SU-DHL-6 (cell line): Measurements from ENCODE around the gene GLO1.

Source experiments
- H2AFZ ChIP-seq: fragments of 200-600 bp; sonication (generic); 2 replicates; pipeline ENCODE4 v1.6.1; 2014; ENCODE audit warnings: low read depth, mild to moderate bottlenecking, moderate library complexity, mixed read lengths, antibody characterized with exemption, low read length; ENCODE audit not compliant: severe bottlenecking
- H3F3A ChIP-seq: fragments of 200-600 bp; shearing (Covaris generic); 2 replicates; pipeline ENCODE4 v1.6.0; 2016; ENCODE audit warnings: antibody characterized with exemption, mild to moderate bottlenecking; ENCODE audit not compliant: insufficient read depth
- H3K27ac ChIP-seq: fragments of 200-600 bp; sonication (generic); 2 replicates; pipeline ENCODE4 v1.5.1; 2016; ENCODE audit warnings: low read depth, mild to moderate bottlenecking, low read length, moderate library complexity, mixed read lengths
- H3K27me3 ChIP-seq: fragments of 200-600 bp; sonication (generic), shearing (Covaris generic); 2 replicates; pipeline ENCODE4 v1.6.0; 2014; ENCODE audit warnings: mild to moderate bottlenecking, low read length
- H3K36me3 ChIP-seq: fragments of 200-600 bp; sonication (generic); 2 replicates; pipeline ENCODE4 v1.6.1; 2014; ENCODE audit warnings: mild to moderate bottlenecking, low read length, mixed read lengths
- H3K4me2 ChIP-seq: fragments of 300-600, 200-600 bp; shearing (Covaris generic), sonication (generic); 2 replicates; pipeline ENCODE4 v1.6.0; 2014; ENCODE audit warnings: low read length, low read depth, mild to moderate bottlenecking; ENCODE audit not compliant: poor library complexity, severe bottlenecking
- H3K4me3 ChIP-seq: fragments of 200-600 bp; sonication (generic); 2 replicates; pipeline ENCODE4 v1.5.1; 2014; ENCODE audit warnings: antibody characterized with exemption, low read length, mild to moderate bottlenecking, mixed read lengths; ENCODE audit not compliant: insufficient read depth, poor library complexity, severe bottlenecking
- H3K79me2 ChIP-seq: fragments of 200-600 bp; sonication (generic); 2 replicates; pipeline ENCODE4 v1.6.1; 2014; ENCODE audit warnings: mild to moderate bottlenecking, low read length, moderate library complexity; ENCODE audit not compliant: insufficient read depth
- H3K9ac ChIP-seq: fragments of 200-600 bp; sonication (generic); 2 replicates; pipeline ENCODE4 v1.7.0; 2014; ENCODE audit warnings: mild to moderate bottlenecking, low read length
- H3K9me2 ChIP-seq: fragments of 200-600 bp; sonication (generic); replicated peaks from 2 replicates; pipeline ENCODE4 v1.6.1; 2014; ENCODE audit warnings: low read length; ENCODE audit not compliant: insufficient read depth
- H3K9me3 ChIP-seq: fragments of 200-600 bp; sonication (generic); 2 replicates; pipeline ENCODE4 v1.6.1; 2014; ENCODE audit warnings: low read length, mixed read lengths; ENCODE audit not compliant: insufficient read depth
- H4K20me1 ChIP-seq: fragments of 200-600 bp; sonication (generic); 2 replicates; pipeline ENCODE4 v1.6.1; 2014; ENCODE audit warnings: low read depth, mild to moderate bottlenecking, antibody characterized with exemption, low read length, moderate library complexity, mixed read lengths
- CTCF ChIP-seq: fragments of 200-600 bp; sonication (generic); IDR thresholded peaks from one replicate; pipeline ENCODE4 v1.5.1; 2017; ENCODE audit warnings: antibody characterized with exemption, mild to moderate bottlenecking, low read length, moderate library complexity; ENCODE audit not compliant: insufficient read depth, poor library complexity, severe bottlenecking
- EZH2phosphoT487 ChIP-seq: fragments of 200-600 bp; sonication (generic), shearing (Covaris generic); conservative IDR thresholded peaks from 2 replicates; pipeline ENCODE4 v1.6.1; 2018; ENCODE audit warnings: mild to moderate bottlenecking, antibody characterized with exemption, low read length, moderate library complexity, mixed read lengths

The GLO1 gene

DNA sequence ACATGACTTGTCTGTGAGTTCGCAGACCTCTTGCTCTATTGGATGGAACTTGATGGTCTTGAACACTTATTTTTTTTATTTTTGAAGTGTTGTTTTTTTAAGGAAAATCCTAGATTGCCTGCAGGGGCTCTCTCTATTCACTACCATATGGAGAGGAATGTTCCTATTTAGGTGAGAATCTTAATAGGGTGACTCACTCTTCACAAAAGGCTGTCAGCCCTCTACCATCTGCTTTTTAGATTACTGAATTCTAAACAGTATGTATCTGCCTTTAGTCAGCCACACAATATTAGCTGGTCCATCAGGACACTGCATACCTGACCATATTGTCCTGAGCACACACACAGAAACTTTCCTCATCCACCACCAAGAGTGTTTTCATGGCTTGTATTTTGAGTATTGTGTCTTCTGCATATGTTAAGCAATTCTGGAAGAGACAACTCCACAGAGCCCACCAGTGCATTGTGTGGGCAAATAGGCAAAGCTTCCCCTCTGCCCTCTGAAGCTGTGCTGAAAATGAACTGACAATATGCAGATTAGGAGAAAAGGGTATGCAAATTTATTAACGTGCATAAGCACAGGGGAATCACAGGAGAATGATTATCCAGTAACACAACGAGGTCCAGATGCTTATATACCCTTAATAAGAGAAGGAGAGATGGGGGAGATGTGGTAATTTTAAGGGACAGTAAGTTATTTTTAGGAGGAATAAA is 56.6 kb downstream of the GLO1 start:
- Histone ChIP-seq H3K4me3 (no peak overlapping the region), H3F3A (no peaks in the 10 kb centered on the region), H3K9ac (no peak overlapping the region), H3K27ac (no peak overlapping the region), H3K79me2 (no peaks in the 10 kb centered on the region), H3K4me2 (no peak overlapping the region), H3K9me3 (no peaks in the 10 kb centered on the region), H3K27me3 (no peaks in the 10 kb centered on the region), H3K36me3 (no peaks in the 10 kb centered on the region), H3K9me2 (no peaks in the 10 kb centered on the region), H2AFZ (no peak overlapping the region), H4K20me1 (peaks cover 6% of the 10 kb centered on the region; the same call in 1 of the 2 replicates)
- TF ChIP-seq CTCF (no peak), EZH2phosphoT487 (no peak)

GRCh38 chr6:38644951-38645350 is 58.0 kb downstream of the GLO1 start:
- no peaks in the 10 kb centered on the region for H3K79me2 ChIP-seq
- H2AFZ ChIP-seq = no peak overlapping the region
- H3K36me3 ChIP-seq = no peaks in the 10 kb centered on the region
- no peaks in the 10 kb centered on the region for H3K9me2 ChIP-seq
- H3K27ac ChIP-seq = no peak overlapping the region
- TF ChIP-seq EZH2phosphoT487 (no peak), CTCF (no peak)
- H3K9ac ChIP-seq = no peak overlapping the region
- H3K4me3 ChIP-seq = no peak overlapping the region
- no peaks in the 10 kb centered on the region for H3K27me3 ChIP-seq
- no peaks in the 10 kb centered on the region for H3K9me3 ChIP-seq
- no peak overlapping the region for H3K4me2 ChIP-seq
- H3F3A ChIP-seq = no peaks in the 10 kb centered on the region
- peaks cover 6% of the 10 kb centered on the region; the same call in 1 of the 2 replicates for H4K20me1 ChIP-seq

DNA sequence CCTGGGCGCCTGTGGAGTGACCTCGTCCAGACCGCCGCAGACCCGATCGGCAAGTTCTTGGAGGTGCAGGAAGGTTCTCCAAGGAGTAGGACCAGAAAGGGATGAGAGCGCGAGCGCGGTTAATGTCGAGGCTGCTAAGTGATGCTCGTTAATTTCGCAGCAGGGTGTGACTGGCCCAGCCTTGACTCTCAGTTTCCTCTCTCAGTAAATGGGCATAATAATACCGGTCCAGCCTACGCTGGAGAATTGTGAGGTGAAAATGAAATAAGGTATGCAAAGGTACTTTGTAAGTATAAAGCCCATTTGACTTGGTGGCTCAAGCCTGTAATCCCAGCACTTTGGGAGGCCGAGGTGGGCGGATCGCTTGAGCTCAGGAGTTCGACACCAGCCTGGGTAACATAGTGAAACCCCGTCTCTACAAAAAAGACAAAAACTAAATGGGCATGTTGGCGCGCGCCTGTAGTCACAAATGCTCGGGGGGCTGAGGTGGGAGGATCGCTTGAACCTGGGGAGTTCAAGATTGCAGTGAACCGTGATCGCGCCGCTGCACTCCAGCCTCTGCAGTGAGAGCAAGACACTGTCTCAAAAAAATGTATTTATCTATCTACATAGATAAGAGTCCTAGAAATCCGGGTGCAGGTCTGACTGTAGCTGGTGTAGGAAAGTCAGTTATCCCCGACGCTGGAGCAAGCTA is 62.6 kb downstream of the GLO1 start:
- no peaks in the 10 kb centered on the region for H3K79me2 ChIP-seq

More for the DNA sequence above, 62.6 kb downstream of the GLO1 start:
- Histone ChIP-seq H3K9me3 (no peaks in the 10 kb centered on the region), H3K36me3 (no peaks in the 10 kb centered on the region), H4K20me1 (no peaks in the 10 kb centered on the region; the same call in 1 of the 2 replicates), H3K27me3 (no peaks in the 10 kb centered on the region), H3K9me2 (no peaks in the 10 kb centered on the region), H3K27ac (peak overlapping the region; percentile 40; the same call in 1 of the 2 replicates), H2AFZ (peak overlapping the region; percentile 93), H3F3A (peaks cover 14% of the 10 kb centered on the region), H3K9ac (peak overlapping the region; percentile 68), H3K4me2 (peak overlapping the region; percentile 66), H3K4me3 (peak overlapping the region; percentile 75)
- TF ChIP-seq CTCF (no peak), EZH2phosphoT487 (no peak)
